ENCODE results near the gene ADH4.

GRCh38 chr4:99121008-99121407 is 23.1 kb downstream of the ADH4 start:
- TF ChIP-seq CTCF (conservative IDR thresholded peaks at IDR 0.05; ENCODE audit: low read length): no peak
- no peak for TF ChIP-seq EZH2phosphoT487 (IDR thresholded peaks at IDR 0.05; ENCODE audit: borderline replicate concordance)
